GM19238 (cell line): ENCODE results near the gene NUDT7.

ENCODE experiments used
- DNase-seq: peaks from one replicate; pipeline ENCODE4 v3.0.0; 2011; ENCODE audit warnings: low spot score; ENCODE audit not compliant: insufficient read length

Gene NUDT7

DNA sequence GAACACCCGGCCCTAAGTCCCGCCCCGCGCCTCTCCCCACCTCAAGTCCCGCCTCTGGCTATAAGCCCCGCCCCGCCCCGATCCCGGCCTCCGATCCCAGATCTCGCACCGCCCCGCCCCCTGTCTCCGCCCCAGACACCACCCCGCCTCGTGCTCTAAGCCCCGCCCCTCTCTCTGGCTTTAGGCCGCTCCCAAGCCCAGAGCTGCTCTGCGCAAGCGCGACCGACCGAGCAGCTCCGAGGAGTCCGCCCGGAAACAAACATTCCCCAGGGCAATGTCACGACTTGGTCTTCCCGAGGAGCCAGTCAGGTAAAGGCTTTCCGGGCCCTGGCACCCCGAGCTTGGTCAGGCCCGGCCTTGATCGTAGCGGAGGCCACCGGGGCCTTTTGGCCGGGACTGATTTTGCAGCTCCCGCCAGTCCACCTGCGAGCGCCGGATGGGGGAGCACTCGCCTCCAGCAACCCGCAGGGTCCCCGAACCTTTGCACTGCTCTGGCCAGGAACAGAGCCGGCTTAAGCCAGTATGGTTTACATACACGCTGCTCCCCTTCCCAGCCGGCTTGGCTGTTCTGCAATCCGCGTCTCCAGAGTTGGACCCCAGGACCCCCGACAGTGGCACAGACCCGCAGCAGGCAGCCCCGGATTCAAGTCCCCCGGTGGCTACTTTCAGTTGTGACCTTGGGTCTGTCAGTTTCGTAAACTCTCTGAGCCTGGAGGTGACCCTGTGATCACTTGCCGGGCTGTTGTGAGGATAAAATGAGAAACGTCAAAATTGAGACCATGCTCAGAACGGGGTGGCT, at the start of gene NUDT7:
NUDT7 (plus strand) TSS at position 206 of the 799 bp plus-strand sequence; CDS start at position 275, 69 bp downstream.
- peak; percentile 91 for DNase-seq

DNA sequence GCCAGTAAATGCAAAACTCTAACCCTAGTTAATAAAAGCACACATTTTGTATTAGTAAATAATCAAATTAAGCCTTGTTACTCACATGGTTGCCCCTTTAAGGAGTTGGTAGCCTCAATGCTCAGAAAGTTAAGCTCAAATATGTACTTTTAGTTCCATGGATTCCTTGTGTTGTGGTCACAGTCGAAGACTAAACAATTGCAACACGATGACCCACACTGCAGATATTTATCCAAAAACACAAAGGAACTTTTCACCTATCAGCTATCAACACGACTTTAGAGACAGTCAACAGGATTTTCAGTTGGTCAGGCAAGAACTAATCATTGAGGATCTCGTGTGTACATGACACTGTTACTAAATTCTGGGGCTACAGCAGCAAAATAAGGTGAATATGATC, 47.4 kb upstream of the NUDT7 start:
- DNase-seq, result no peak

DNA sequence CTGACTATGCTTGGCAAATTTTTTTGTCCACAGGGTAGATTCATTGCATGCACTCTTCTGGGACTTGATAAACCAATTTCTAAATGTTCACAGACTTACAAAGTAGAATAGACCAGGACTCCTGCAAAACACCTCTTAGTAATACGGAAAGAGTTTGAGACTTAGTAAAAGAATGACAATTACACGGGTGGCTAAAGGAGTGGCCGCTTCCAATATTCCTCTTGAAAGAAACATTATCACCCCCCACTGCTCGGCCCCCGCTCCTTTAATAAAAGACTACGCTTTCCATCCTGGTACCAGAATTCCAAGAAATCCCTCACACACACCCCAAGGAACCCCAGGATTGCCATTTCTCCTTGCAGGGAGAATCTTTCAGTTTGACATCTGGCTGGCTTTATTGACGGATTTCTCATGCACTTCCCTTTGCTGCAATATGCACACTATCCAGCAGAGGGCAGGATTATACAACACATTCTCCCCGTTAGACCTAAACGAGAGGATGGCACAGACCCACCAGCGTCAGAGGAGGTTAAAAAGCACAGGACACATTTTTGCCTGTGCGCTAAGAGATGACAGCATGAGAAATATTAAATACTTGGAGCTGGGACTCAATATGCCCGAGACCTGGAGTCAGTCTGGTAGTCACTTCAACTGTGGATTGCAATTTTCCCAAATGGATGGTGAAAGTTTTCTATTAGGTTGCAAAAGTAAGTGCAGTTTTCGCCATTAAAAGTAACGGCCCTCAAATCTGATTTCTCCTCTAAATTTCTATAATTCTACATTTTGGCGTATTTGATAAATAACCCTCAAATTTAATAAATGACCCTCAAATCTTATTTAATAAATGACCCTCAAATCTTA, 46.6 kb upstream of the NUDT7 start:
- DNase-seq, result peak; percentile 39

DNA sequence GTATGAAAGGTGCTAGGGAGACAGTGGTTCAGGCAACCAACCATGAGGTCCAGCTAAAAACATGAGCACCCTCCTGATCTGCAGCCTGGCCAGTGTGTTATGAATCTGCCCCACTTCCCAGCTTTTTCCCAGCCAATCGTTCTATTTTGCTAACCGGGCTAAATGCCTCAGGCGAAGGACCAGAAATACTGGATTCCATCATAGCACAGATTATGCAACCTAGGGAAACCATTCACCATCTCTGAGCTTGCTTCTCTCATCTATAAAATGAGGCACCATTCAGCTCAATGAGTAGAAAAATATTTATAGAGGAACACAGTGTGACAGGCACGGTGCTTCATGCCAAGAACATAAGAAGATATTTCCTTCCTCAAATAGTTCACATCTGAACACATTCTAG, 45.2 kb upstream of the NUDT7 start:
- DNase-seq, result no peak

DNA sequence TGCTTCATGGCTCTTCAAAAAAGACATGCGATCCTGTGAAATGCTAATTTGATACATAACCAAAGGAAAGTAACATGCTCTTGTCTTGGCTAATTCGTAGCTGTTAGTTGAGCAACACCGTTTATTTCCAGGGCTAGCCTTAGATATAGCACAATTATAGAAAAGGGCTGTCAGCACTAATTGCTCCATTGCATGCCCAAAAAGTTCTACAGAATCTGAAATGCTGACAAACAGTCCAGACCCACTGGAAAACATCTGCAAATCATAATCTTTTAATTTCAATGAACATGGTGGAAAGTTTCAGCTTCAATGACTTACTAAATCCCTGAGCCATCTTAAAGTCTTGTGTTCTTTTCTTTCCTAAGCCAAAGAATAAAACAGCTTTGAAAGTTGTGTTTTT, 42.9 kb upstream of the NUDT7 start:
- DNase-seq, result no peak

DNA sequence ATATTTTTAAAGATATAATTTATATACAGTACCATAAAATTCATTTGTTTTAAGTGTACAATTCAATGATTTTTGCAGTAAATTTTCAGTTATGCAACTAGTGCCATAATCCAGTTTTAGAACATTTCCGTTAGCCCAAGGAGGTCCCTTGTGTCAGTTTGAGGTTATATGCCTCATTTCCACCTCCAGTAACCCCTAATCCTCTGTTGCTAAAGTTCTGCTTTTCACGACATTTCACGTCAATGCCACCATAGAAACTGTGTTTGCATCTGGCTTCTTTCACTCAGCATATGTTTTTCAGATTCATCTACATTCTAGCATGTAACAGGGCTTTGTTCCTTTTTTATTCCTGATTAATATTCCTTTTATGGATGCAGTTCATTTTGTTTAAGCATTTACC, 42.4 kb upstream of the NUDT7 start:
- no peak for DNase-seq

DNA sequence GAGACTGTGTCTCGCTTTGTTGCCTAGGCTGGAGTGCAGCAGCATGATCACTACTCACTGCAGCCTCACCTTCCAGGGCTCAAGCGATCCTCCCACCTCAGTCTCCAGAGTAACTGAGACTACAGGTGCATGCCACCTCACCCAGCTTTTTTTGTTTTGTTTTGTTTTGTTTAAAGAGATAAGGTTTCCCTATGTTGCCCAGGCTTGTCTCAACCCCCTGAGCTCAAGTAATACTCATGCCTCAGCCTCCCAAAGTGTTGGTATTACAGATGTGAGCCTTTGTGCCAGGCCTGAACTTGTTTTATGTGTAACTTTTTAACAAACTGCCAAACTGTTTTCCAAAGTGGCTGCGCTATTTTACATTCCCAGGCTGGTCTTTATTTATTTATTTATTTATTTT, 41.8 kb upstream of the NUDT7 start:
- no peak for DNase-seq

DNA sequence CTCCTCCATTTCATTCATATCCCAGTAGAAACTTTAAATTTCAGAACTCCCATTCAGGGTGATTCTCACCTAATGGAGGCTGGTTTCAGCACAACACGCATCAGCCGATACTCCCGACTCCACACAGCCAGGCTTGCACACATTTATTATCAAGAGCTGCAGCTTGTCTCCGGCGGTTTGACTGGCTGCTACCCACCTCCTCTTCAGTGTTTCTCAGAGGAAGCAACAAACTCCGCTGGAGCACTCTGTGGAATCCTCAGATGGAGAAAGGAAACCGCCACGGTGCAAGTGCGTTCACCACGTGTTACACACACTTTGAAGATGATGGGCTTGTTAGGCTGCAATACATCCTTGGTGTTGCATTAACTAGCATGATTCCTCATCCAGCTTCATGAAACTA, 39.7 kb upstream of the NUDT7 start:
- DNase-seq, result no peak

DNA sequence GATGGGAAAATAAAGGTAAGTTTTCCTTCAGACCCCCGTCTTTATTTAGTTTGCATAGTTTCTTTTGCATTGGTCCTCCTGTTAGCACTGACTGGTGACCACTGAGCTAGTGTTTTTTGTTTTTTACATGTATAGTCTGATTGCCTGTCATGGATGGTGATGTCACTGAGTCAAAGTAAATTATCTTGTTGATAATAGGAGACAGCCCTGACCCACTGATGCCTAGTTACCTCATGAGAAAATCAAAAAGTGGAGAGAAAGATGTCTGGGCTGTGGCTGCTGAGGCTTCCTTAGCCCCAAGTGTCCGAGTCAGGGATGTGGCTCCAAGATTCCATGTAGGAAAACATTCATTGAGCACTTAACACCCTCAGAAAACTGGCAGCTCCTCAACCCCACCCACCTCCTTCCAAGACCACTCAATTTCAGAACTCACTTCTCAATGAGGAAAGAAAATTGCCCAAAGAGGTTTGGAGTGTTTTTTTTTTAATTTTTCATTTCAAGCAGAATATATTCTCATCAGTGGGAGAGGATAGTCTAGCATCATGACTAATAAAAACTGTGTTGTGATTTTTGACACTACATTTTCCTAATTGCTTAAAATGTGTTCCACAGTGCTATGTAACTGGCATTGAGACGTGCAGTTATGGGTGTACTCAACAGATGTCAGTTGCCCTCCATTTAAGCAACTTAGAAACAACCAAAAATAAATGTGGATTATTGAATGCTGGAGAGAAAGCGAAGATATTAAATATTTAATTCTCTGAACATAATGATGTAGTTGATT, 38.7 kb upstream of the NUDT7 start:
- no peak for DNase-seq

DNA sequence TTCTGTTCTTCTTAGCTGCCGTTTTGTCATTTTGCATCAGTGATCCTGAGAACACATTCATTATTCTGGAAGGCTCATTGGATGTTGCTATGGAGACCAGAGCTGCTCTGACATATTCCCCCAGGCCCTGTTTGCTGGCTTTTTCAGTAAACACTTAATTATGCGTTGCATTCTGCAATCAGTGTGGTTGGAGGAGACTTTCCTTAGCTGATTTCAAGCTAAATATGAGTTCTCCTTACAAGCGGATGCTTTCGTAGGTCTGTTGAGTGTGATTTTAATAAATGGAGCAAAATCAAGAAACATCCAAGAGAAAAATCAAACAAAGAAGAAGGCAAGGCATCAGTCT, 38.2 kb upstream of the NUDT7 start:
- DNase-seq, result no peak

DNA sequence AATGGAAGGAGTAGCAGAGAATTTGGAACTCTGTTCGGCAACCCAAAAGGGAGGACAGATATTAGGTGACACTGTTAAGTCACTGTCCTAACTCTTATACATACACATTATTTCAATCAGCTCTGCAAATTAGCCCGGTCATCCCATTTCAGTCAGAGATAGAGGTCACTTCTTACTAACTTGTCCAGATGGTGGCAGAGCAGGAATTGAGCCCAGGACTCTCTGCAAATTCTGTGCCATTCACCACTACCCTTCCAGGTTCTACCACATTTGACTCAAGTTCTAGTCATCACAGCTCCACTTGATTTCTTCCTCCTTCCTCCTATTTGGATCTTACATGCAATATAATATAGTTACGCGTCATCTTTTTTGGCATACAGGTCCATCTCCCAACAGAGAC, 35.9 kb upstream of the NUDT7 start:
- no peak for DNase-seq

DNA sequence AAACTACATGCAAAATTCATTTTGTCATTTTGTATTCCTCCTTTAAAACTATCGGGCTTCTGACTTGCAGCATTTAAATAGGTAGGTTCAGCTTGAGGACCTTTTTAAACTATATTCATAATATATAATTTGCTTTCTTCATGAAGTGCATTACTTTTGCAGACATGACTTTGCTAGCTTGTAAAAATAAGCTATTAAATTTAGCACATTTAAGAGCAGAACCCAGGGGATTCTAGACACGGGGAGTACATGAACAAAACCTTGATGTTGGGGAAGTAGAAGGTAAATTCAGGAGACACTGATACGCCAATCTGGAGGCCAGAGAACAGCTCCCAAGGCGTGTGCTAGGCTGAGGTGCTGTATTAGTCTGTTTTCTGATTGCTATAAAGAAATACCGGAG, 32.3 kb upstream of the NUDT7 start:
- DNase-seq, result no peak

DNA sequence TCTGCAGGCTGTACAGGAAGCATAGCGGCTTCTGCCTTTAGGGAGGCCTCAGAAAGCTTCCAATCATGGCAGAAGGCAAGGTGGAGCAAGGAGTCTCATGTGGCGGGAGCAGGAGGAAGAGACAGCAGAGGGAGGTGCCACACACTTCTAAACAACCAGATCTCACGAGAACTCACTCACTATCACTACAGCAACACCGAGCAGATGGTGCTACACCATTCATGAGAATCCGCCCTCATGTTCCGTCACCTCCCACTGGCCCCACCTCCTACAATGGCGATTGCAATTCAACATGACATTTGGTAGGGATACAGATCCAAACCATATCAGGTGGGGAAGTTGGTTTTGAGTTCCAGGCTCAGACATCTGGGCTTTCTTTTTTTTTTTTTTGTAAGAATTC, 31.9 kb upstream of the NUDT7 start:
- no peak for DNase-seq

DNA sequence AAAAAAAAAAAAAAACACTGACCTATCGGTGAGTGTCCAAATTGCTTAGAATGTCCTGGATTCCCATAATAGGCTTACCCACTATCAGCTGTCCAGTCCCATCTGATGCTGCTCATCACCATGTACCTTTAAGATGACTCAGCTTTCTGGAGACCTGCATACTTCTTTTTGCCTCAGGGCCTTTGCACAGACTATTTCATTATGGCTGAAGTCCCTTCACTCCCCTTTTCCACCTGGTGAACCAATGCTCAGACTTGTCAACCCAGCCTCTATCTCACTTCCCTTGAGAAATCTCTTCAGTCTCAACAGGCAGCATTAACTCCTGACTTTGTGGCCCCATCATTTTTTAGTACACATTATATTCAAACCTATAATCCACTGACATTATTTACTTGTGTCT, 29.7 kb upstream of the NUDT7 start:
- no peak for DNase-seq

DNA sequence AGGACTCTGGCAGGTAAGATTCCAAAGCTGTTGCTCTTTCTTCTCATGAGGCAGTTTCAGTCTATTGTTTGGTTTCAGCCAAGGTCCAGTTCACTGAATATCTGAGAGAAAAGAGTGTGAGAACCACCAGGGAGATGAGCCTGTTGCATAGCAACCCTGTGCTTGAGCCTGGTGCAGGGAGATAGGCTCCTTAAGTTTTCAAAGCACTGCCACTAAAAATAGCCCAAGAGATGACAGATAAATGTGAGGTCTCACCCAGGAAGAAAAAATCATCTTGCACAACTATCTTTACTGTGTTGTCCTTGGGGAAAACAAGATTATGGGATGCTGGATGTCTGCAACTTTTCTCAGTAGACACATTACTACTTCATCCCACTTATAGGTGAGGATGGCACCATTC, 26.2 kb upstream of the NUDT7 start:
- DNase-seq, result no peak

DNA sequence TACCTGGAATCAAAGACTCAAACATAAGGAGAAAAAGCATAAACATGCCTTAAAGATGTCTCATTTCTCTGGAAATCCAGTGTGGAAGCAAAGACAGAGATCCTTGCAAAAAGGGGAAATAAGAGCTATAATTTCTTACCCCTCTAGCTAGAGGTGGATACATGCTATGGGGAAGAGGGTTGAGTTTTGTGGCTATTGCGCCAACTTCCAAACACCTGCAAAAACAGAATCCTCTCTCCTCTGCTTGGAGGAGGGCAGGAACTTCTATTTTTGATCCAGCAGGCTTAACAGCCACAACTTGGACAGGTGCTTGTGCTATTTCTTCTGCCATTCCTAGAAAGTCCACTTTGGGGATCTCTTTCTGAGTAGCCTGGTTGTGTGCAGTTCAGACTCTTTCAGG, 21.5 kb upstream of the NUDT7 start:
- no peak for DNase-seq

DNA sequence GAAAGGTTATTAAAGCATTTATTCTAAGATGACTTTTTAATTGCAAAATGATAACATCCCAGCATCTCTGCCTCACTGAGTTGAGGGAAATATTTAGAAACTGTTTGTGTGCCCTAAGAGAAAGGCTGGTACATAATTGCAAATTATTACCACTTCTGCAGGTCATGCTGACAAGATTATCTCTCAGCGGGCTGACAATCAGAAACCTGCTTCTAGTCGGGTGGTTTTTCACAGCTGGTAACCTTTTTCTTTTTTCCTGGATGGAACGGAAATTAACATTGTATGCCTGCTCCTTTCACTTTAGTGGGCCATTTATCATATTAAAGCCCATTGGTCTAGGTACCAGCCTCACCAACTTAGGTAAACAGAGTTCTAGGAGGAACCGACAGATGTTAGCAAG, 17.0 kb upstream of the NUDT7 start:
- DNase-seq, result no peak

DNA sequence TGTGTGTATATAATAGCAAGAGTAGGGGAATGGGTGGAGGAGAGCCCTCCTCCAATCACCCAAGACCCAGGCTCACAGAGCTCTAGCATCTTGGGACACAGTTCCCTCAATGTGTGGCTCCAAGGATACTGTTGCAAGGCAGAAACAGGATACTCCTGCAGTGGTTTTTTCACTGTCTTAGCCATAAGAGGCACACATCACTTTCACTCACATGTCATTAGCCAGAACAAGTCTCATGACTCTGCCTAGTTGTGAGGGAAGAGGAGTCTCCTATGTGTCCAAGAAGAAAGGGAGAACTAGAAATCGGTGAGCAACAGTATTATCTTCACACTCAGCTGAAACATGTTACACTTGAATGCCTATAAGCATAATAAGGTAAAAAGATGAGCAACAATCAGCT, 11.1 kb upstream of the NUDT7 start:
- no peak for DNase-seq

DNA sequence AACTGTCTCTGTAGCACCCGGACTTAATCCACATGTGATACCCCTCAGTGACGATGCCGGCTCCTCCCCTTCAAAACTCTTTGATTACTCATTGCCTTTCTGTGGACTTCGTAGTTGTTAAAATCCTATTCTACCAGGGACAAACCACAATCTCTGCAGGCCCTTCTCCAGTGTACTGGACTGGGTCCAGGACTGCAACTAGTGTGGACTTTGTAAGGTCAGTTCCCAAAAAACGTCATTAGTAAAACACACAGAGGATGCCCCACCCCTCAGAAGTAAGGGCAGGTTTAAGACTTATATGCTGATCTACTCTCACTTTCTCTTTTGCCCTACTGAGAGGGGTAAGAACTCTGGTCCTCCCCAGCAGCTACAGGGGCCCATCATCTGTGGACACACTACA, 10.5 kb upstream of the NUDT7 start:
- DNase-seq, result no peak

DNA sequence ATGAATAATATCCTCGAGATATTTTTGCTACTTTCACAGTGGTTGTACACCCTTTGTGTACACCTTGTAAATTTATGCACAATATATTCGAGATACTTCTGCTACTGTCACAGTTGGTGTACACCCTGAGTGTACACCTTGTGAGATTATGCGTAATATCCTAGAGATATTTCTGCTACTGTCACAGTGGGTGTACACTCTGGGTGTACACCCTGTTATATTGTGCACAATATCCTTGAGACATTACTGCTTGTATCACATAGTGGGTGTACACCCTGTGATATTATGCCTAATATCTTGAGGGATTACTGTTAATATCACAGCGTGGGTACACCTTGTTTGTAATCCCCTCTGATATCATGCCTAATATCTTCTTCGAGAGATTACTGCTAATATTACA, 7.2 kb upstream of the NUDT7 start:
- no peak for DNase-seq

DNA sequence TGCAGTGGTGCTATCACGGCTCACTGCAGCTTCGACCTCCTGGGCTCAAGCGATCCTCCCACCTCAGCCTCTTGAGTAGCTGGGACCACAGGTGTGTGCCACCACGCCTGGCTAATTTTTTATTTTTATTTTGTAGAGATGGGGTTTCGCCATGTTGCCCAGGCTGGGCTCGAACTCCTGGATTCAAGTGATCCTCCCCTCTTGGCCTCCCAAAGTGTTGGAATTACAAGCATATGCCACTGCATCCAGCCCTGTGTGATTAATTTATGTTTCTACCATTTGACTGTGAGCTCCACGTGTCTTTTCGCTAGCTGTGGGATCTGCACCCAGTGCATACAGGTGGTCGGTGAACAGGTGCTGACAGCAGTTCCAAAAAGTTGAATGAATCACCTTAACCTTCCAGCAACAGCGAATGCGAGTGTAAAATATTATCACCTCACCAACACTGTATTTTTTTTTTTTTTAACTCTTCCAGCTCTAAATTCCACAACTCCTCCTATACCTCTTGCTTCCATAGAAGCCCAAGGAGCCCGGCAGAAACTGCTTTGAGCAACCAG, 484 bp upstream of the NUDT7 start:
- DNase-seq, result no peak

DNA sequence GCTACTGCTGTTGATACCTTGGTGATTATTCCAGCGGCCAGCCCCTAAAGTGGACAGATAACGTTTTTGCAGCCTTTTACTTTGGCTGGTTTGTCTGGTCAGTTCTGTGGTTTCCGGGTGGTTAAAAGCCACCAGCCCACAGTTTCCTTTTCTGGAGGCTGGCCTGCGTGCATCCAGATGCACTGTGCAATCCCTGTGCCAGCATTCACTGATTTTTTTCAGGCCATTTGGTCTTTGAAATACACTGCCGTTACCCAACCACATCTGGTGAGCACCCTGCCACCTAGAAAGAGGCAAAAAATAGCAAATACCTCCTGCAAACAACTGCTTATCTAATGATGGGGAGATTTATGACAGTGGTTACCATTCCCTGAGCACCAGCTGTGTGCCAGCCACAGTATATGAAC, 797 bp downstream of the NUDT7 start:
- DNase-seq, result no peak
